GM18526 (cell line): ENCODE measurements around the gene EOMES.

Source experiments
- POLR2A ChIP-seq: IDR thresholded peaks from 3 replicates; pipeline ENCODE4 v1.6.1; 2011; ENCODE audit not compliant: insufficient read length; ENCODE audit errors: extremely low read depth

The EOMES gene

DNA sequence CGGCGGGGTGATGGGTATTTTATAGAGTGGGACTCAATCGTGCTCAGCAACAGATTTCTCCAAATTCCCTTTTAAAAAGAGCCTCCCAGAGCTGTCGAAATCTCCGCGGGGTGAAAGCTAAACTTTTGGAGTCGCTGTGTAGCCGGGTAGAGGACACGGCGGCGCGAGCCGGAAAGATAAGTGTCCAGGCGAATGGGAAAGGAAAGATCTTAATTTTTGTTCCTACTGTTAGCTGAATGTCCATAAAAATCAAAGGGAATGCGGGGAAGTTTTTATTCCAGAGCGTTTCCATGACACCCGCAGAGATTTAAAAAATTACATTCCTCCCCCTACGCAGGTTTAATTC lies 9.1 kb downstream of the EOMES start:
- TF ChIP-seq POLR2A = no peak

DNA sequence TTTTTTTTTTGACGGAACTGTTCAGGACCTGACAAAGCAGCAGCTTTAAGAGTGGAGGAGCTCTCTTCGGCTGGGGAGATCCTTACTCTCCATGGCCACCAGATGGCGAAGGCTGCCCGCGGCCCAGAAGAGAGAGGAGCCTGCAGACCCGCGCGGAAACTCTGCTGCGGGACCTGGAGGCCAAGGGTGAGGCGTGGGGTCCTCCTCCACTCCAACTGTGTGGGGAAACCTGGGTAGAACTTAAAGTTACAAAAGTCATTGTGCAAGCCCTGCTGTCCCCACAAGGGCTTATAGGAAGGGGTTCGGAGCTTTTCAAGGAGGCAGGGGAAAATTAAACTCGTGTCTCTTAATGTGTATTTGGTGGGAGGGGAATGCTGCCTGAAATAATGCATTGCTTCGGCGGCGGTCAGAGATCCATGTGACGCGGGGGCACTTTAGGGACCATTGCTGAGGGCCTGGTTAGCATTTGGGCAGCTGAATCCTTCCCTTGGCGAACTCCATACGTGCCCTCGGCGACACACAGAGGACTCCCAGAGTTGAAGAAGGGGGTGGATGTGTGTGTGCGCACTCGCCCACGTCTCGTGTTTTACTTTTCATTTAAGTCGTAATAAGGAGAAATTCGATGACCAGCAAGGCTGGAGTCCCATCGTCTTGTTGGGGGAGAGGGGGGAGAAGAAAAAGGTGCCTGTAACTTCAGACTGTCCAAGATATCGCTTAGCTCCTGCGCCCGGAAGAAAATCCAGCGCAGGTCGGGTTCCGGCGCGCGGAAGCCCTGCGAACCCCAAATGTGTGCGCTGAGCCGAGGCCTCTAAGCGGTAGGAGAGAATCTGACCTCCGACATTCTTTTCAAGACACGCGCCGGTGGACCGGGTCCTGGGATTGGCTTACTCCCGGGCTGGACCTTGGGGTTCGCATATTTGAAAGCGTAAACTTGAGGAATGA lies 9.7 kb downstream of the EOMES start:
- no peak for TF ChIP-seq POLR2A

DNA sequence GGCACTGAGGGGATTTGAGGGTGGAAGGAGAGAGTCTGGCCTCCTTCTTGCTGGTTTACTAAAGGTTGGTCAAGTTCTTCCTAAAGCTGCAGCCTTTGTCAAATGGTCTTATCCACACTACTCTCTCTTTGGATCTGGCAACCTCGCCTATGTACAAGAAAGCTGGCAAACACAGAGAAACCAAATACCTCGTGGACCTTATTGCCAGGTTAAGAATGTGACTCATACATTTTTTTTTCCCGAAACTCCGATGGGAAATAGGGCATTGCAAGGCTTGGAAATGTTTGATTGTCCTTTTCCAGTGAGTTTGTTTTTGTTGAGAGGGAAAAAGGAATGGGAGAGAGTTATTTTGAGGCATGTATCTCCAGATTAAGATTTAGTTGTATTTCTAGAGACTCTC lies 13.9 kb downstream of the EOMES start:
- TF ChIP-seq POLR2A = no peak

DNA sequence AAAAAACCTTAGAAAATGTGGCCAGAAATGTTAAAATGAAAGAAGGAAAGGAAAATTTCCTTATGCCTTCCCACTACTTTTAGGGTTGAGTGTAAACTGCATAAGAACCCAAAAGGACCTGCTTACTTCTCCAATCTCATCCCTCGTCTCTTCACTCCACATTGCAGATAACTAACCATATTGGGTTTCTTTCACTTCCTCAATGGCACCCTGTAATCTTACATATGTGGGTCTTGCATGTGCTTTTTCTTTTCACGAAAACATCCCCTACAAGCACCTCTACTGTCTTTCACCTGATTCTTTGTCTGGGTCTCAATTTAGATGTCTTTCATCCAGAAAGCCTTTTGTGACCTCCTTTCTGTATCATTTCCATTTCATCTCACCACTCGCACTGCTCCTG lies 23.1 kb downstream of the EOMES start:
- no peak for TF ChIP-seq POLR2A

DNA sequence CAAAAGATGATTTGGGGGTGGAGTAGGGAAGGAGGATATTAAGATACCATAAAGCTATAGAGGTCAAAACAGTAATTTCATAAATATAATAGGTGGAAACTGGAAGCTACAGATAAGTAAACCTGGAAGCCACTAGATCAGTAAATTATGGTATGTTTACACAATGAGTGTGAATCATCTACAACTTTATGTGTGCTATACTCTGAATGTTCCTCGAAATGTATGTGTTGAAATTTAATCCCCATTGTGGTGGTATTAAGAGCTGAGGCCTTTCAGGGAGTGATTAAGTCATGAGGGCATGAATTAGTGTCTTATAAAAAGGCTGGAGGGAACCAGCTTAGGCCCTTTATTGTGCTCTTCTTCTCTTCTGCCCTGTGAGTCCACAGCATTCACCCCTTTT lies 25.2 kb downstream of the EOMES start:
- no peak for TF ChIP-seq POLR2A

DNA sequence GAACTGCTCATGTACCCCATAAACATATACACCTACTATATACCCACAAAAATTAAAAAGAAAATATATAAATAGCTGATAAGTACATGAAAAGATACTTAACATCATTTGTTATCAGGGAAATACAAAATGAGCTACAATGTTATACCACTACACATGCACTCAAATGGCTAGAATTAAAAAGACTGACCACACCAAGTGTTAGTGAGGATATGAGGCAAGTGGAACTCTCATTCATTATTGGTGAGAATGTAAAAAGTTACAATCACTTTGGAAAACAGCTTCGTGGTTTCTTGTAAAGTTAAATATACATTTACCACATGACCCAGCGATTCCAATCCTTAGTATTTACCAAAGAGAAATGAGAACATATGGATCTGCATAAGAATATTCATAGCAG lies 26.5 kb downstream of the EOMES start:
- TF ChIP-seq POLR2A = no peak

DNA sequence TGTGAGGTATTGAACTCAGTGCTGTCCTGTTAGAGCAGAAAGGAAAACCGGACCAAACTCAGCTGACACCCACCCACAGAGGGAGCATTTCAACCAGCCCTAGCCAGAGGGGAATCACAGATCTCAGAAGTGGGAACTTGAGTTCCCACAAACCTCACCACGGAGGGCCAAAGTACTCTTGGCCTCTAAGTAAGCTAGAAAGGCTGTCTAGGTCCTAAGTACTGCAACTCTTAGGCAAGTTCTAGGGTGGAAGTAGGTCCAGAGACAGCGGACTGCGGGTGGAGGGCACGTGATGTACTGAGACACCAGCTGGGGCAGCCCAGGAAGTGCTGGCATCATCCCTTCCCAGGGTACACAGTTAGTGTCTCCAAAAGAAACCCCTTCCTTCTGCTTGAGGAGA lies 34.1 kb downstream of the EOMES start:
- no peak for TF ChIP-seq POLR2A

DNA sequence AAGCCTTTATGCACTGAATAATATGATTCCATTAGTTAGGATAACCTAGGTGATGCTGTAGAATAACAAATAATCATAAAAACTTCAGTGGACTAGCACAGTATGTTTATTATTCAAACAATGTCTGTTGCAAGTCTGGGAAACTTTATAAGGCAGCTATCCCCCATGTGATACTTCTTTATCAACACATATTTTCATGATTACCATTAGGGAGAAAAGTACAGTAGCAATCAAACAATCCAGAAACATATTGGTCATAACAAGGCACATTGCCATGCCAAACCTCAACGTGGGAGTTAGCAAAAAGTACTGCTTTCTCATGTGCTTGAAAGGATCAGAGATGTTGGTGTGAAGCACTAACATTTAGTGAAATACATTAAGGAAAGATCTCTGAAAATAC lies 35.5 kb downstream of the EOMES start:
- no peak for TF ChIP-seq POLR2A

DNA sequence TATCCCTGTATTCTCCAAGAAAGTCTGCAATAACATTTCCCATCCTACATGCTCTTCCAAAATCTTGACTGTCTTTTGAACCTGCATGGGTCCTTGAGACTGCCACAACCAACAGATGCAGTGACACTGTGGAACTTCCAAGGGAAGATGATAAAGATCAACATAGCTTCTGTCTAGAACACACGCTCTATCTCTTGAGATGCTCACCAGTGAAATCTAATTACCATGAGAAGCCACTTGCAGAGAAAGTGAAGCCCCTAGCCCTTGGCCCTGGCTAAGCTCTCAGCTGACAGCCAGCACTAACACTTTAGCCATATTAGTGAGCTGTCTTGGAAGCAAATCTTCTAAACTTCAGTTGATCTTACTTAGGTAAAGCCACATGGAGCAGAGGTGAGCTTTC lies 36.6 kb downstream of the EOMES start:
- no peak for TF ChIP-seq POLR2A

DNA sequence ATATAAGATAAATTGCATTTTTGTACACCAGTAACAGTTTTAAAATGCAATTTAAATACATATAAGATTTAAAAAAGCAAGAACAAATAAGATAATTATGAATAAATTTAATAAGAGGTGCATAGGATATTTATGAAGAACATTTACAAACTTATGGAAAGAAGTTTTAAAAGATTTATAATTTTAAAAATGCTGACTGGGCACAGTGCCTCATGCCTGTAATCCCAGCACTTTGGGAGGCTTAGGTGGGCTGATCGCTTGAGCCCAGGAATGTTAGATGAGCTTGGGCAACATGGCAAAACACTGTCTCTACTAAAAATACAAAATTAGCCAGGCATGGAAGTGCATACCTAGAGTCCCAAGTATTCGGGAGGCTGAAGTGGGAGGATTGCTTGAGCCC lies 37.8 kb downstream of the EOMES start:
- TF ChIP-seq POLR2A = no peak

DNA sequence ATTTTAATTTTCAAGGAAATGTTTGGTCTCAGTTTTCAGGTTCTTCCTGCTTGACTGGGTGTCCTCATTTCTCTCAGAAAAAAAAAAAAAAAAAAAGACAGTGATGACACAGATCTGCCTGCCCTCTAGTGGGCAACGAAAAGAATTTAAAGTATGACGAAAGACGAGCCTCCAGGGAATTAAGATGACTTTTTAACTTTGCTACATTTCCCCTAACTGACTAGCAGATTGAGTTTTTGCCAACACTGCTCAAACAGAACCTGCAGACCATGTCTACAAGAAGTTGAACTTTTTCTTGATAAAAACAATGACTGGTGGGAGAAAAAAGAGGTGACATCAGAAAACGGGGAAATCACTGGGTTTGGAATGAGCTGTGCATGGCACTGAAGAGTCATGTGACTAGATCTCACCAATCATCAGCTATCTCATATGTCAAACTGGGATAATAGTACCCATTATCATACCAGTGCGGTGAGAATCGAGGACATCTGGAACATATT lies 40.8 kb downstream of the EOMES start:
- TF ChIP-seq POLR2A = no peak

DNA sequence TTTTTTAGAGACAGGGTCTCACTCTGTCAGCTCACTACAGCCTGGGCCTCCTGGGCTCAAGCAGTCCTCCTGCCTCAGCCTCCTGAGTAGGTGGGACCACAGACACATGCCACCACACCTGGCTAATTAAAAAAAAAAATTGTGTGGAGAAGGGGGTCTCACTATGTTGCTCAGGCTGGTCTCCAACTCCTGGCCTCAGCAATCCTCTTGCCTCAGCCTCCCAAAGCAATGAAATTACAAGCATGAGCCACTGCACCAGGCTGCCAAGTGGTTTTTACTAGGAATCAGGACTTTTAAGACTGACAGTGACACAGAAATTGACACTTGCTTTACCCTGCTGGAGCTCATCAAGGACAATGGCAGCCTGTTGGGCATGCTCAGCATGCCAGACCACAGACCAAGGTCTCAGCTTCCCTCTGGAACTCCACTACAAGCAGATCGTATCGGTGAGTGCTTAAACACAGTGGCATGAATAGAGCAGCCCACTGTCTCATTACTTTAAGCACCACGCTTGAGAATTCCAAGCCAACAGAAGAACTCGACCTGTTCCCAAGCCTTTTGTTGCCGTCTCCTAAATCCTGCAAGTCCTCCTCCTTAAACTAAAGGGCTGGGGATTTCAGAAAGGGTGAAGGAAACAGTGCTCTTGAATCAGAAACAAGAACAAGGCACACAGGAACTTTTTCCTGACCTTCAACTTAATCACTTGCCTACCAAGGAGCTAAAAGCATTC lies 41.4 kb downstream of the EOMES start:
- no peak for TF ChIP-seq POLR2A

DNA sequence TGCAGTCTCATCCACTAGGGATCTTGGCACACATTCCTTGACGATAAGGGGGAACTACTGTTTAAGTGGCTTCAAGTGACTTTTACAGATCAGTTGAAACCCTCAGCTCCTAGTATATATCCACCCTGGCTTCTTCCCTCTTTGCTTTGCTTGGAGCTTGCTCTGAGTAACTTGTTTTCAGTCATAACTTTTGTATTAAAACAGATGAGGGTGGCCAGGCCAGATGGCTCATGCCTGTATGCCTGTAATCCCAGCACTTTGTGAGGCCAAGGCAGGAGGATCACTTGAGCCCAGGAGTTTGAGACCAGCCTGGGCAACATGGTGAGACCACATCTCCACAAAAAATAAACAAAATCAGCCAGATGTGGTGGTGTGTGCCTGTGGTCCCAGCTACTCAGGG lies 42.4 kb downstream of the EOMES start:
- no peak for TF ChIP-seq POLR2A

DNA sequence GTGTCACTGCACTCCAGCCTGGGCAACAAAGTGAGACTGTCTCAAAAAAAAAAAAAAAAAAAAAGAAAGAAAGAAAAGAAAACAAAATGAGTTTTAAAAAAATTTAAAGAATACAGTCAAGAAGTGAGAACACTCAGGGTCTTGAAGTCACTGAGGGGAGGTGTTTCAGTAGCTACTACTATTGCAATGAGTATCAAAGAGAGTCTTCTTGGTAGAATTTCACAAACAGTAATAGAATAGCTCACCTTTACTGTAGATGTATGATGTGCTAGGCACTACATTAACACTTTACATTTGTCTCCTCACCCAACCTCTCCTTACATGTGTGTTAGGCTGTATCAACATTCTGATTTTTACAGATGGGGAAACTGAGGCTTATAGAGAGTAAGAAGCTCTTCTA lies 43.9 kb downstream of the EOMES start:
- TF ChIP-seq POLR2A = no peak

DNA sequence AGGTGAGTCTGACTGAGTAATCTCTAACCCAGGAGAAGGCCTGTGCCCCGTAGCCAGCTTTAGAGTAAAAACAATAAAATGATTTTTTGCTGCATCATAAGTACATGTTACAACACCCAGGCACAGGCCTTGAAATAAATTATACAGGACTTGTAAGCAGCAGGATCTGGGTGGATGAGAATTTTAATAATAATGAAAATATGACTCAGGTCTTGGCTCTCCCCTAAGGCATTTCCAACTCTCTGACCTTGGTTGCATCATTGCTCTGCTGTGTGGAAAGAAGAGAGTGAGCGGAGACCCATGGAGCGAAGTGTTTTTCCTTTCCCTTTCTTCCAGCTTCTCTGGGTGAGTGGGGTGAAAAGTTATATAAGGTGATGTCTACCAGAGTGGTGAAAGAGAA lies 44.6 kb downstream of the EOMES start:
- TF ChIP-seq POLR2A = no peak

DNA sequence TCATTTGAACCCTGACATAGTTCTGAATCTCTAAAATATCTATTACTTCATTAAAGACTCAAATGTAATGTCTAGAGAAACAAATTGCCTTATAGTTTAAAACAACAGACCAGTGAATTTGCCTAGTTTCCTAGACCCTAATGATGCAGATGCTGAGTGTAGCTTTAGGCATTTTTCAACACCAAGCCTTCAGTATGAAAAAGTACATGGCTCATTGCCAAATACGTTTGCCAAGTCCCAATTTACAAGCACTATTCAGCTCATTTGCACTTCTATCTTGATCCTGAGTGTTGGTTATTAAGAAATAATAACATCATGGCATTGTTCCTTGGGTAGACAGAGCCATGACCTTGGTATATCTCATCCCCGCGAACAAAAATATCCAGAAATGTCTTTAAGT lies 46.8 kb downstream of the EOMES start:
- TF ChIP-seq POLR2A = no peak

DNA sequence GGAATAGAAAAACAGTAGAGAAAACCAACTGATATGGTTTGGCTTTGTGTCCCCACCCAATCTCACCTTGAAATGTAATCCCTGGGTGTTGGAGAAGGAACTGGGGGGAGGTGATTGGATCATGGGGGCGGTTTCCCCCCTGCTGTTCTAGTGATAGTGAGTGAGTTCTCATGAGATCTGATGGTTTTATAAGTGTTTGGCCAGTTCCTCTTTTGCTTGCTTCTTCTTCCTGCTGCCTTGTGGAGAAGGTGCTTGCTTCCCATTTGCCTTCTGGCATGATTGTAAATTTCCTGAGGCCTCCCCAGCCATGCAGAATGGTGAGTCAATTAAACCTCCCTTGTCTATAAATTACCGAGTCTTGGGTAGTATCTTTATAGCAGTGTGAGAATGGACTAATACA lies 48.4 kb downstream of the EOMES start:
- TF ChIP-seq POLR2A = no peak

DNA sequence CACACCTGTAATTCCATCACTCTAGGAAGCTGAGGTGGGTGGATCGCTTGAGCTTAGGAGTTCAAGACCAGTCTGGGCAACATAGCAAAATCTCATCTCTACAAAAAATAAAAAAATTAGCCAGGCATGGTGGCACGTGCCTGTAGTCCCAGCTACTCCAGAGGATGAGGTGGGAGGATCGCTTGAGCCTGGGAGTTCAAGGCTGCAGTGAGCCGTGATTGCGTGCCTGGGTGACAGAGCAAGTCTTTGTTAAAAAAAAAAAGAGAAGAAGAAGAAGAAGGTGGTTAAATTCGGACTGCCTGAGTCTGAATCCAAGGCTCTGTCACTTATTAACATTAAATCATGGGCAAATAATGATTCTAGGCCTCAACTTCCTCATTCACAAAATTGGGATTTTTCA lies 51.0 kb downstream of the EOMES start:
- TF ChIP-seq POLR2A = no peak
